KMS-11 (cell line): Measurements from ENCODE around the gene SCMH1.

ENCODE experiments used
- H2AFZ ChIP-seq: fragments of 200-600 bp; sonication (generic); 2 replicates; pipeline ENCODE4 v1.6.1; 2016; ENCODE audit warnings: antibody characterized with exemption, mixed run types, low read depth
- H3K27ac ChIP-seq: fragments of 200-600 bp; sonication (generic); 2 replicates; pipeline ENCODE4 v1.6.1; 2016; ENCODE audit warnings: mild to moderate bottlenecking, mixed run types
- H3K27me3 ChIP-seq: fragments of 200-600 bp; sonication (generic); 2 replicates; pipeline ENCODE4 v1.6.1; 2017; ENCODE audit warnings: mild to moderate bottlenecking, low read depth, mixed run types, moderate library complexity; ENCODE audit not compliant: insufficient read depth
- H3K36me3 ChIP-seq: fragments of 200-600 bp; sonication (generic); 2 replicates; pipeline ENCODE4 v1.6.1; 2017; ENCODE audit warnings: mild to moderate bottlenecking, mixed run types; ENCODE audit not compliant: insufficient read depth
- H3K4me1 ChIP-seq: fragments of 200-600 bp; sonication (generic); 2 replicates; pipeline ENCODE4 v1.6.1; 2016; ENCODE audit warnings: mild to moderate bottlenecking, low read depth, mixed run types; ENCODE audit not compliant: poor library complexity, severe bottlenecking
- H3K4me2 ChIP-seq: fragments of 200-600 bp; sonication (generic); 2 replicates; pipeline ENCODE4 v1.7.0; 2016; ENCODE audit warnings: mild to moderate bottlenecking, mixed run types
- H3K4me3 ChIP-seq: fragments of 200-600 bp; sonication (generic); IDR thresholded peaks from 2 replicates; pipeline ENCODE4 v1.6.1; 2017; ENCODE audit warnings: low read depth, low read length, mixed read lengths; ENCODE audit not compliant: insufficient read depth
- H3K79me2 ChIP-seq: fragments of 200-600 bp; sonication (generic); 2 replicates; pipeline ENCODE4 v1.6.1; 2016; ENCODE audit warnings: low read depth, mixed run types; ENCODE audit not compliant: insufficient read depth
- H3K9ac ChIP-seq: fragments of 200-600 bp; sonication (generic); 2 replicates; pipeline ENCODE4 v1.6.1; 2016; ENCODE audit warnings: mild to moderate bottlenecking, mixed run types
- H4K20me1 ChIP-seq: fragments of 200-600 bp; sonication (generic); 2 replicates; pipeline ENCODE4 v1.6.1; 2016; ENCODE audit warnings: mild to moderate bottlenecking, mixed run types; ENCODE audit not compliant: insufficient read depth
- TF ChIP-seq, protein P1 (sequence below): fragments of 200-600 bp; sonication (generic); conservative IDR thresholded peaks from 2 replicates; pipeline ENCODE4 v1.6.1; 2017; ENCODE audit warnings: low read depth, mild to moderate bottlenecking, antibody characterized with exemption, low read length, moderate library complexity, mixed read lengths

SCMH1 gene

DNA sequence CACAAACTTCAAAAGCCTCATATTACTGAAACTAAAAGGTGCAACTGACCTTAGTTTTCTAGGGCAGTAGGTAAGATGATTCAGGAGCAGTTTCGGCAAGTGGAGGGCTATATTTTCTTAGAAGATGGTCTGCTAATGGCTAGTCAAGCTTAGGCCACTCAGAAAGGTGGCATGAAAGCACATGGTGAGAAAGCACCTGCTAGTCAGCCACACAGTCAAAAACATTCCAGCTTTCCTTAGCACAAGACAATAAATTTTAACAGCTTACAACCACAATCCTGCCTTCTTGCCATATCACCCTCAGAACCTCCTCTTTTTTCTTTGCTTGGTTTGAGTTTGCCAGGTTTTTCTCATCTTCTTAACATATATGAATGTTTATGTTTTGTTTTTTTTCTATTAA is 139.5 kb downstream of the SCMH1 start:
- Histone ChIP-seq H3K9ac (no peak overlapping the region), H3K4me3 (no peak overlapping the region), H4K20me1 (no peaks in the 10 kb centered on the region), H2AFZ (no peak overlapping the region), H3K27me3 (no peaks in the 10 kb centered on the region), H3K4me2 (no peak overlapping the region), H3K4me1 (no peaks in the 10 kb centered on the region), H3K27ac (no peak overlapping the region), H3K36me3 (no peaks in the 10 kb centered on the region), H3K79me2 (no peaks in the 10 kb centered on the region)
- TF ChIP-seq, protein P1, sequence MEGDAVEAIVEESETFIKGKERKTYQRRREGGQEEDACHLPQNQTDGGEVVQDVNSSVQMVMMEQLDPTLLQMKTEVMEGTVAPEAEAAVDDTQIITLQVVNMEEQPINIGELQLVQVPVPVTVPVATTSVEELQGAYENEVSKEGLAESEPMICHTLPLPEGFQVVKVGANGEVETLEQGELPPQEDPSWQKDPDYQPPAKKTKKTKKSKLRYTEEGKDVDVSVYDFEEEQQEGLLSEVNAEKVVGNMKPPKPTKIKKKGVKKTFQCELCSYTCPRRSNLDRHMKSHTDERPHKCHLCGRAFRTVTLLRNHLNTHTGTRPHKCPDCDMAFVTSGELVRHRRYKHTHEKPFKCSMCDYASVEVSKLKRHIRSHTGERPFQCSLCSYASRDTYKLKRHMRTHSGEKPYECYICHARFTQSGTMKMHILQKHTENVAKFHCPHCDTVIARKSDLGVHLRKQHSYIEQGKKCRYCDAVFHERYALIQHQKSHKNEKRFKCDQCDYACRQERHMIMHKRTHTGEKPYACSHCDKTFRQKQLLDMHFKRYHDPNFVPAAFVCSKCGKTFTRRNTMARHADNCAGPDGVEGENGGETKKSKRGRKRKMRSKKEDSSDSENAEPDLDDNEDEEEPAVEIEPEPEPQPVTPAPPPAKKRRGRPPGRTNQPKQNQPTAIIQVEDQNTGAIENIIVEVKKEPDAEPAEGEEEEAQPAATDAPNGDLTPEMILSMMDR: no peak

DNA sequence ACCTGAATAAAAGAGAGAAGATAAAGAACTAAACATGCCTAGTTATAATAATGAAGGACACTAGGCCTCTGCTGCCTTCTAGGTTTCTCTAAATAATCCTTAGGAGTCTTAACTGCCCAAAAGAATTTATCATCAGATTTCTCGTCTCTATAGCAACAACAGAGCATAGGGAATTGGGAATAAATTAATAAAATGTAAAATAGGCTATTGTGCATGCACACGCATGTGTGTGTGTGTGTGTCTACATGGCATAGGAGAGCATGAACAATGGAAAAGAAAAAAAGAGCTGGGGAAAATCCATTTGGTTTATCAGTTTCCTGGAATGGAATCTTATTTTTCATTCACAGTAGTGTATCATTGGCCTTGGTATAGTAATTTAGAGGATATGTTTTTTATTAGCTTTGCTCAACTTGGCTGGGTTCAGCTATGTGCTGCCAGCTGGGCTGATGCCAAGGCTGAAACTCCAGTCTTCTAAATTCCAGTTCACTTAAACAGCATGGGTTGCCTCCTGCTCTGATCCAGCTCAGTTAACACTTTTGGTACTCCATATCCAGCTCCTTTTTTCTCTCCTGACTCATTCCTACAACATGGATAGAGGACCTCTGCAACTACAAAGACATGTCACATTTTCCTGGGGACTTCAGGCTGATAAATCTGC is 140.0 kb downstream of the SCMH1 start:
- Histone ChIP-seq H3K27ac (no peak overlapping the region), H4K20me1 (no peaks in the 10 kb centered on the region), H3K4me2 (no peak overlapping the region), H3K4me1 (no peaks in the 10 kb centered on the region), H3K79me2 (no peaks in the 10 kb centered on the region), H3K9ac (no peak overlapping the region), H2AFZ (no peak overlapping the region), H3K36me3 (no peaks in the 10 kb centered on the region), H3K4me3 (no peak overlapping the region), H3K27me3 (no peaks in the 10 kb centered on the region)
- TF ChIP-seq, protein P1: no peak

DNA sequence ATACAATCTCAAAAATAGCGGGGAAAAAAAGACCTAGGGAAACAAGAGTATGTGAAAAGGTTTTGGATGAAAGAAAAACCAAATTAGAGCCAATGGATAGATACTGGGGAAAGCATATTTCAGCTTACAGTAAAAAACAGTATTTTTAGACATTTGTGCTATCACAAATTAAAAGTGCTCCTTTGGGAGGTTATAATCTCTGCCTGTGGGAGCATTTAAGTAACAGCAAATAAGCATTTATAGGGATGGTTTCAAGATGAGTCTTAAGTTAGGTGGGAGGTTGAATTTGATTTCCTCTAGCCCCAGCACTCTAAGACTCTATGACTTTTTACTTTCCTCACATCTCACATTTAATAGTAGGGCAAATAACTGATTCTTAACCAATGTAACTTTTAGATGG is 141.0 kb downstream of the SCMH1 start:
- no peaks in the 10 kb centered on the region for H3K79me2 ChIP-seq
- no peaks in the 10 kb centered on the region for H4K20me1 ChIP-seq
- no peak overlapping the region for H3K4me2 ChIP-seq
- H2AFZ ChIP-seq: no peak overlapping the region
- TF ChIP-seq, protein P1: no peak
- no peak overlapping the region for H3K9ac ChIP-seq
- no peaks in the 10 kb centered on the region for H3K27me3 ChIP-seq
- H3K4me3 ChIP-seq: no peak overlapping the region
- H3K27ac ChIP-seq: no peak overlapping the region
- no peaks in the 10 kb centered on the region for H3K4me1 ChIP-seq
- no peaks in the 10 kb centered on the region for H3K36me3 ChIP-seq

DNA sequence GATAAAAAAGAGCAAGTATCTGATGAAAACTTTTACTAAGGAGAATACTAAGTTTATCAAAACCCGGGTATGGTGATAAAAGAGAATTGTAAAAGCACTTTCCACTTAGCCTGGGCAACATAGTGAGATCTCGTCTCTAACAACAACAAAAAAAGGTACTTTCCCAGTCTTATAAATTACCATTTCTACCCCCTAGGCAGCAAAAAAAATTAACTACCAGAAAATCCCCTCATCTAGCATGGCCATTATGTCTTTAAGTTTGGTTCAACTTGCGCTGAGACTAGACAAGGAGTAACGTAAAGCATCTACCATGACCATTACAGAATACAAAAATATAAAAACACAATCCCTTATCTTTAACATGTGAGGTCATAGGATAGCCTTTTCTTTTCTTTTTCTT is 141.9 kb downstream of the SCMH1 start:
- no peaks in the 10 kb centered on the region for H4K20me1 ChIP-seq
- H2AFZ ChIP-seq: no peak overlapping the region
- no peaks in the 10 kb centered on the region for H3K36me3 ChIP-seq
- H3K4me3 ChIP-seq: no peak overlapping the region
- H3K9ac ChIP-seq: no peak overlapping the region
- H3K79me2 ChIP-seq: no peaks in the 10 kb centered on the region
- no peak overlapping the region for H3K27ac ChIP-seq
- H3K4me2 ChIP-seq: no peak overlapping the region
- no peaks in the 10 kb centered on the region for H3K4me1 ChIP-seq
- TF ChIP-seq, protein P1: no peak
- H3K27me3 ChIP-seq: no peaks in the 10 kb centered on the region
